ENCODE data around the gene TREM2.
"Not testable (repeated sequence)": the region's sequence is repeated elsewhere in the genome, so short reads cannot be mapped to it uniquely, and the experiment has no call there.

Gene TREM2

GRCh38 chr6:41190791-41191190 is 27.9 kb upstream of the TREM2 start:
- TF ChIP-seq, protein P1, sequence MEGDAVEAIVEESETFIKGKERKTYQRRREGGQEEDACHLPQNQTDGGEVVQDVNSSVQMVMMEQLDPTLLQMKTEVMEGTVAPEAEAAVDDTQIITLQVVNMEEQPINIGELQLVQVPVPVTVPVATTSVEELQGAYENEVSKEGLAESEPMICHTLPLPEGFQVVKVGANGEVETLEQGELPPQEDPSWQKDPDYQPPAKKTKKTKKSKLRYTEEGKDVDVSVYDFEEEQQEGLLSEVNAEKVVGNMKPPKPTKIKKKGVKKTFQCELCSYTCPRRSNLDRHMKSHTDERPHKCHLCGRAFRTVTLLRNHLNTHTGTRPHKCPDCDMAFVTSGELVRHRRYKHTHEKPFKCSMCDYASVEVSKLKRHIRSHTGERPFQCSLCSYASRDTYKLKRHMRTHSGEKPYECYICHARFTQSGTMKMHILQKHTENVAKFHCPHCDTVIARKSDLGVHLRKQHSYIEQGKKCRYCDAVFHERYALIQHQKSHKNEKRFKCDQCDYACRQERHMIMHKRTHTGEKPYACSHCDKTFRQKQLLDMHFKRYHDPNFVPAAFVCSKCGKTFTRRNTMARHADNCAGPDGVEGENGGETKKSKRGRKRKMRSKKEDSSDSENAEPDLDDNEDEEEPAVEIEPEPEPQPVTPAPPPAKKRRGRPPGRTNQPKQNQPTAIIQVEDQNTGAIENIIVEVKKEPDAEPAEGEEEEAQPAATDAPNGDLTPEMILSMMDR (IDR thresholded peaks at IDR 0.05; ENCODE audit: insufficient read depth, missing control alignments): no peak
- DNase-seq (ENCODE audit: insufficient read length, low spot score) (no peak), FAIRE-seq (no peak)

DNA sequence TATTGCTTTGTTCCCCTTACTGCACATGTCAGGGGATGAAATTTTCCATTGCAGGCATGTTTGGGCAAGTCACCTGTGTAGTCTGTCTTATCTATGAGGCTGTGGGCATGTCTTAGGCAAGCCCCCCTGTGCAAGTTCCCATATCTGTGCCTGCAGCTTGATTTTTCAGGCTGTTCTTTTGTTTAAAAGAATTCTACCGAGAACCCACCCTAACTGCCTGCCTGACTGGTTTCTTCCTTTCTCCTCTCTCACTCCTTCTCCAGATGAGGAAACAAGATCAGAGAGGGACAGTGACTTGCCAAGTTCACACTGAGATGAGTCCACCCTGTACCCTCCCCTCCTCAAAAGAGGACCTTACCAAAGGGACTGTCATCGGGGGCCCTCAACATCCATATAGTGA is 27.1 kb upstream of the TREM2 start:
- FAIRE-seq: no peak

DNA sequence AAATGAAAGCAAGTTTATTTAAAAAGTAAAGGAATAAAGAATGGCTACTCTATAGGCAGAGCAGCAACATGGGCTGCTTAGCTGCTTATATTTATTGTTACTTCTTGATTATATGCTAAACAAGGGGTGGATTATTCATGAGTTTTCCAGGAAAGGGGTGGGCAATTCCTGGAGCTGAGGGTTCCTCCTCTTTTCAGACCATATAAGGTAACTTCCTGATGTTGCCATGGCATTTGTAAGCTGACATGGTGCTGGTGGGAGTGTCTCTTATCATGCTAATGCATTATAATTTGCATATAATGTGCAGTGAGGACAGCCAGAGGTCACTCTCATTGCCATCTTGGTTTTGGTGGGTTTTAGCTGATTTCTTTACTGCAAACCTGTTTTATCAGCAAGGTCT is 26.1 kb upstream of the TREM2 start:
- DNase-seq (ENCODE audit: insufficient read length, low spot score); FAIRE-seq: not testable (repeated sequence)

More for the DNA sequence above, 27.1 kb upstream of the TREM2 start:
- TF ChIP-seq, protein P1 (IDR thresholded peaks at IDR 0.05; ENCODE audit: insufficient read depth, missing control alignments): no peak
- no peak for DNase-seq (ENCODE audit: insufficient read length, low spot score)

- FAIRE-seq (no peak), DNase-seq (ENCODE audit: insufficient read length, low spot score) (no peak)
- TF ChIP-seq, protein P1 (IDR thresholded peaks at IDR 0.05; ENCODE audit: insufficient read depth, missing control alignments): no peak
Observed at GRCh38 chr6:41187924-41188886, 25.3 kb upstream of the TREM2 start.

GRCh38 chr6:41186031-41186562 is 23.2 kb upstream of the TREM2 start:
- TF ChIP-seq, protein P1 (IDR thresholded peaks at IDR 0.05; ENCODE audit: insufficient read depth, missing control alignments): no peak
- DNase-seq (ENCODE audit: insufficient read length, low spot score): no peak
- no peak for FAIRE-seq

DNA sequence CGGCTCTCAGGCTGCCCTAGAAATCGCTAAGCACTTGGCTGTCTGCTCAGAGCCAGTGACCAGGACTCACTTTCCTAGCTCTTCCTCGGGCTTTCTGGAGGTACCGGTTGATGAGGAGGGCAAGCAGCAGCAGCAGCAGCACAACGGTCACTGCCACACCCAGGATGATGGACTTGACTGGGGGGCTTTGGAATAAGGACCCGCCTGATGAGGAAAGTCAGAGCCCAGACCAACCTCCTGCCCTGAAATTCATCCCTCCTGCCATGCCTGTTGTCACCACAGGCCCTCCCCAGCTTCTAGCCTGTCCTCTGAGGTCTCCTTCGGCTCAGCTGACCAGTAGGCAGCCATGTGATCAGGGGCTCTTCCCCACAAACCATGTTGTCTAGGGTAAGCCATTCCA is 21.8 kb upstream of the TREM2 start:
- DNase-seq (ENCODE audit: insufficient read length, low spot score) (no peak), FAIRE-seq (no peak)
- TF ChIP-seq, protein P1 (IDR thresholded peaks at IDR 0.05; ENCODE audit: insufficient read depth, missing control alignments): no peak

DNA sequence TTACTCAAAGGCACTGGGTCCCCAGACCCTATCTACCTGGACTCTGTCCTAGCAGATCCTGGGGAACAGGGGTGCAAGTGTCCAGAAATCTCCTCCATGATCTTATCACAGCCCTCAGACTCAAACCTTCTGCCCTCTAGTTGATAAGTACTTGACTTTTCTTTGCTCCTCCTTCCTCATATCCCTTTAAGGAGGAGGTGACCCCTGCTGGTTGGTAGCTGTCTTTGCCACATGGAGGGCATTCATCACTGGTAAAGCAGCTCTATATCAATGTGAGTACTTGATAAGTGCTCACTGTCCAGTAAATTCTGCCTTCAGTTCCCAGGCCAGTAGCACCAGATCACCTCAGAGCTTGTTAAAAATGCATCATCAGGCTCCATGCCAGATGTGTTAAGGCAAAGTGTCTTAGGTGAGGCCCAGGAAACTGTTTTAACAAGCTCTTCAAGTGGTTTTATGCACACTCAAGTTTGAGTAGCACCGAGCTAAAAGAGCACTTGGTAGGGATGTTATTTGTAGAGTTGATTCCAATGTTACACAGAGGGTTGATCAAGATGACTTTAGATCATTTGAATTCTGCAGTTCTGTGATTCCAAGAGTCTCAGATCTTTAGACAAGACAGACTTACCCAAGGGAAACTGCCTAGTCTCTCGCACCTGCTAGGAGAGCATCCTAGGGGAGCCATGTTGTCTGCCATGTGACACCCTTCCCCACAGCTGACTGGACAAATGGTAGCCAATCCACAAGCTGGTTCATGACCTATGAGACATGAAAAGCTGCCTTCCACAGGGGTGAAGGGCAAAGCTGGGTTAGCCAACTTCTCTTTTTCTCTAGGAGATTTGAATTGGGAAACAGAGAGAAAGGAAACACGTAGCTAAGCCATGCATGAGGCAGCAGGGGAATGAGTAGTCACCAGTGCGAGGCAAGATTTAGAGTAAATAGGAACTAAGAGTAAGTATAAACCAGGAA is 19.4 kb upstream of the TREM2 start:
- TF ChIP-seq, protein P1 (IDR thresholded peaks at IDR 0.05; ENCODE audit: insufficient read depth, missing control alignments): peak; percentile 75
- DNase-seq (ENCODE audit: insufficient read length, low spot score): no peak

More for the DNA sequence above, 19.4 kb upstream of the TREM2 start:
- no peak for FAIRE-seq

Measured in D721Med (cell line).